ENCODE results near the gene PLEKHA1. TPM values are rescaled to one million over a fixed set of nuclear protein-coding genes. Genes with fewer than 3 reads are reported as not detected.

PLEKHA1 gene
- total and polyA plus RNA-seq, 2 of the 4 experiments (the other 2 are of a cell fraction), result 7.2 to 9.5 TPM

- WGBS, 2 experiments (ENCODE audit: extremely low coverage in 2 of 2, insufficient read length in 1 of 2), result 60% methylated on average over 1 of the region's 7 CpGs; no CpG with 5 or more reads in 1 of the 2 experiments
- Histone ChIP-seq H2BK20ac (ENCODE audit: low read depth, low read length) (no peak overlapping the region), H4K91ac (ENCODE audit: insufficient read depth, low read depth, low read length) (no peak overlapping the region), H3K4ac (ENCODE audit: low read depth, low read length) (no peak overlapping the region), H3K4me3 (ENCODE audit: insufficient read depth, low read depth, low read length) (no peak overlapping the region), H2AK5ac (ENCODE audit: low read depth, low read length) (no peak overlapping the region), H3K9me1 (ENCODE audit: insufficient read depth, low read length) (no peaks in the 10 kb centered on the region), H3K4me2 (ENCODE audit: low read depth, low read length) (no peak overlapping the region), H3K27me3 (ENCODE audit: control insufficient read depth, insufficient read depth, low read length) (peaks cover 31% of the 10 kb centered on the region), H3K18ac (ENCODE audit: low read depth, low read length) (no peak overlapping the region), H2BK120ac (ENCODE audit: low read depth, low read length) (no peak overlapping the region), H3K4me1 (ENCODE audit: control insufficient read depth, insufficient read depth, low read length) (no peaks in the 10 kb centered on the region), H4K20me1 (ENCODE audit: insufficient read depth, low read length) (no peaks in the 10 kb centered on the region; the same call in 1 of the 2 replicates), H3K9me3 (ENCODE audit: control insufficient read depth, insufficient read depth, low read length) (peaks cover 7% of the 10 kb centered on the region; the same call in 1 of the 2 replicates), H4K8ac (ENCODE audit: low read depth in 2 of 2, low read length in 2 of 2) (no peak overlapping the region), H2BK5ac (ENCODE audit: low read depth, low read length, poor library complexity, severe bottlenecking) (no peak overlapping the region), H2BK15ac (ENCODE audit: low read depth, low read length) (no peak overlapping the region), H3K79me1 (ENCODE audit: low read depth in 1 of 2, low read length in 2 of 2) (no peaks in the 10 kb centered on the region), H3K56ac (ENCODE audit: extremely low read depth, insufficient read depth, low read length) (no peak overlapping the region), H3K14ac (replicated peaks; ENCODE audit: low read depth, low read length) (no peak overlapping the region), H4K5ac (ENCODE audit: low read depth, low read length) (no peak overlapping the region), H2AK9ac (replicated peaks; ENCODE audit: low read depth, low read length, poor library complexity) (no peak overlapping the region), H3K36me3 (ENCODE audit: control insufficient read depth, insufficient read depth, low read length) (no peaks in the 10 kb centered on the region), H3K23ac (ENCODE audit: low read depth, low read length) (no peak overlapping the region), H3K27ac (ENCODE audit: insufficient read depth, low read length) (no peak overlapping the region), H2AFZ (replicated peaks; ENCODE audit: low read length, poor library complexity) (no peak overlapping the region), H3K9ac (ENCODE audit: low read depth, low read length) (no peak overlapping the region)
- ATAC-seq (ENCODE audit: low read depth) (no peak), DNase-seq (no peak)
- TF ChIP-seq RFX5 (IDR thresholded peaks at IDR 0.05; ENCODE audit: low read depth, low read length), result no peak
- no peak for TF ChIP-seq CHD1 (IDR thresholded peaks at IDR 0.05; ENCODE audit: low read depth, low read length)
- TF ChIP-seq MAFK (IDR thresholded peaks at IDR 0.05; ENCODE audit: low read depth, low read length), result no peak
- TF ChIP-seq CEBPB (IDR thresholded peaks at IDR 0.05; ENCODE audit: low read depth, low read length), result no peak
- TF ChIP-seq POLR2A (IDR thresholded peaks at IDR 0.05; ENCODE audit: low read depth, low read length), result no peak
- no peak for TF ChIP-seq NFE2L2 (IDR thresholded peaks at IDR 0.05; ENCODE audit: low read depth, low read length)
- TF ChIP-seq MXI1 (IDR thresholded peaks at IDR 0.05; ENCODE audit: borderline replicate concordance, low read depth, low read length), result no peak
- TF ChIP-seq RCOR1 (IDR thresholded peaks at IDR 0.05; ENCODE audit: insufficient replicate concordance, low read length), result no peak
- TF ChIP-seq ELK1 (IDR thresholded peaks at IDR 0.05; ENCODE audit: borderline replicate concordance, low read depth, low read length), result no peak
- TF ChIP-seq MAZ (IDR thresholded peaks at IDR 0.05; ENCODE audit: borderline replicate concordance, low read depth, low read length), result no peak
- TF ChIP-seq CTCF (conservative IDR thresholded peaks at IDR 0.05; ENCODE audit: low read depth, low read length), result no peak
- no peak for TF ChIP-seq USF2 (IDR thresholded peaks at IDR 0.05; ENCODE audit: low read depth, low read length)
- TF ChIP-seq RAD21 (IDR thresholded peaks at IDR 0.05; ENCODE audit: low read length), result no peak
- TF ChIP-seq BHLHE40 (IDR thresholded peaks at IDR 0.05; ENCODE audit: low read depth, low read length), result no peak
- TF ChIP-seq SMC3 (IDR thresholded peaks at IDR 0.05; ENCODE audit: low read depth, low read length), result no peak
- TF ChIP-seq FOS (IDR thresholded peaks at IDR 0.05; ENCODE audit: low read depth, low read length), result no peak
- intact Hi-C loops (cut with micrococcal nuclease) (no loop called here), dilution Hi-C loops (cut with HindIII; ENCODE audit: low sequenced_read_pairs, unreplicated experiment) (no loop called here), in situ Hi-C loops (cut with MboI; ENCODE audit: low sequenced_read_pairs) (loop anchor here (10.0 kb wide), 1 partner anchor 226 kb away; no protein-coding TSS in a partner anchor)
- no TSS peak for BruUV-seq (replicated peaks)
- POLR2A ChIA-PET (ENCODE audit: unreplicated experiment), result no interaction called here
- CTCF ChIA-PET, result no interaction called here
Observed at GRCh38 chr10:122348935-122349361, 25.6 kb upstream of the PLEKHA1 start.
